Endodermal cell (in vitro differentiated cells): ENCODE data around the gene SBDS. TPM values are rescaled to one million over a fixed set of nuclear protein-coding genes. Genes with fewer than 3 reads are reported as not detected.
A peak's percentile ranks its signal among the peaks of the same experiment; 100 is the strongest.
"Not testable (repeated sequence)": the region's sequence is repeated elsewhere in the genome, so short reads cannot be mapped to it uniquely, and the experiment has no call there.

Experiments used
- DNase-seq: peaks from one replicate; pipeline ENCODE4 v3.0.0-alpha.2; 2017
- H3K27ac ChIP-seq: 2 replicates; pipeline ENCODE4 v1.5.1; 2013; ENCODE audit warnings: mild to moderate bottlenecking, low read depth, low read length, moderate library complexity
- H3K27me3 ChIP-seq: 2 replicates; pipeline ENCODE4 v1.6.1; 2013; ENCODE audit warnings: mild to moderate bottlenecking, low read length, moderate library complexity; ENCODE audit not compliant: insufficient read depth, control insufficient read depth, poor library complexity, severe bottlenecking
- H3K36me3 ChIP-seq: 2 replicates; pipeline ENCODE4 v1.7.0; 2013; ENCODE audit warnings: mild to moderate bottlenecking, low read length, moderate library complexity; ENCODE audit not compliant: control insufficient read depth, insufficient read depth
- H3K4me1 ChIP-seq: one replicate; pipeline ENCODE4 v1.7.0; 2013; ENCODE audit warnings: low read length; ENCODE audit not compliant: control insufficient read depth, insufficient read depth
- H3K4me3 ChIP-seq: 2 replicates; pipeline ENCODE4 v1.5.1; 2013; ENCODE audit warnings: mild to moderate bottlenecking, low read length, moderate library complexity
- H3K9ac ChIP-seq: 2 replicates; pipeline ENCODE4 v1.6.1; 2013; ENCODE audit warnings: mild to moderate bottlenecking, low read length, moderate library complexity; ENCODE audit not compliant: poor library complexity, severe bottlenecking; ENCODE audit errors: extremely low read depth
- H3K9me3 ChIP-seq: 2 replicates; pipeline ENCODE4 v1.6.1; 2013; ENCODE audit warnings: mild to moderate bottlenecking, low read length, moderate library complexity; ENCODE audit not compliant: control insufficient read depth
- H3K27ac Mint-ChIP-seq: 2 replicates; pipeline ENCODE4 v1.8.0; 2020; ENCODE audit warnings: mixed read lengths
- H3K27me3 Mint-ChIP-seq: 2 replicates; pipeline ENCODE4 v1.8.0; 2021; ENCODE audit warnings: mild to moderate bottlenecking, mixed read lengths; ENCODE audit not compliant: insufficient read depth
- H3K36me3 Mint-ChIP-seq: 2 replicates; pipeline ENCODE4 v1.8.0; 2020; ENCODE audit warnings: low read depth, mixed read lengths
- H3K4me1 Mint-ChIP-seq: 2 replicates; pipeline ENCODE4 v1.8.0; 2020; ENCODE audit warnings: mixed read lengths
- H3K4me3 Mint-ChIP-seq: 2 replicates; pipeline ENCODE4 v1.8.0; 2020; ENCODE audit warnings: mild to moderate bottlenecking, moderate library complexity, mixed read lengths
- H3K9me3 Mint-ChIP-seq: 2 replicates; pipeline ENCODE4 v1.8.0; 2020; ENCODE audit warnings: mild to moderate bottlenecking, mixed read lengths
- WGBS, 2 experiments: methylation state at CpG; one replicate each; pipeline versions ENCODE4 v1.1.5 to v1.1.7; 2013; ENCODE audit warnings: missing lambda C conversion rate in 2 of 2, mixed read lengths in 1 of 2; ENCODE audit not compliant: insufficient coverage in 1 of 2, insufficient read length in 1 of 2; 5-methylcytosine and 5-hydroxymethylcytosine counted together
- total RNA-seq, 2 donors: library from RNA; stranded (reverse); fragmentation: NEBNext Ultra II Directional in 1 of 2; extraction: Animal tissue kit (Norgen Biotek cat#: 25700) in 1 of 2; gene quantifications; 2 replicates in 1 of 2; 3 replicates in 1 of 2; pipeline ENCODE4 v1.2.1, GENCODE V29; 2021
- TF ChIP-seq, protein P1 (sequence below): fragments of 200-600 bp; sonication (generic); conservative IDR thresholded peaks from 2 replicates; pipeline ENCODE4 v1.5.0; 2021; ENCODE audit warnings: antibody characterized with exemption, mild to moderate bottlenecking

The SBDS gene
- total RNA-seq, 2 donors from 2014 or later: 22.6 to 28.5 TPM

DNA sequence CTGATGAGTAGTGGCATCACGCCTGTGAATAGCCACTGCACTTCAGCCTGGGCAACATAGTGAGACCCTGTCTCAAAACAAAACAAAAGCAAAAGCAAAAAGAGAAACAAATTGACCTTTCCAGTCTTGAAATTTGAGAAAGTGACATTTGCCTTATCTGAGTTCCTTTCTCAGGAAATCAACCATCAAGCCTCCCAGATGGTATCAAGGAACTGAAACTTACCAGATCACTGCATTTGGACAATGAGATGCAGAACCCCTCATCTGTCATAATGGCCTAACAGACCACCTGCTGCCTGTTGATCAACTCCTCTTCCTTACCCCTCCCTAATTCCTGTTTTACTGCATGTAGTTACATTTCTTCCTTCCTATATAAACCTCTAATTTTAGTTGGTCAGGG is 15.1 kb downstream of the SBDS start:
- H3K4me1 Mint-ChIP-seq, H3K4me1 ChIP-seq, H3K9ac ChIP-seq, H3K4me3 ChIP-seq, H3K27ac Mint-ChIP-seq, H3K4me3 Mint-ChIP-seq, H3K27me3 Mint-ChIP-seq, H3K9me3 ChIP-seq, H3K36me3 Mint-ChIP-seq, DNase-seq, H3K36me3 ChIP-seq, H3K27me3 ChIP-seq, H3K27ac ChIP-seq: not testable (repeated sequence)
- 80 to 100% methylated on average over 1 of the region's 1 CpG for WGBS, 2 experiments
- H3K9me3 Mint-ChIP-seq: peaks cover 24% of the 10 kb centered on the region

DNA sequence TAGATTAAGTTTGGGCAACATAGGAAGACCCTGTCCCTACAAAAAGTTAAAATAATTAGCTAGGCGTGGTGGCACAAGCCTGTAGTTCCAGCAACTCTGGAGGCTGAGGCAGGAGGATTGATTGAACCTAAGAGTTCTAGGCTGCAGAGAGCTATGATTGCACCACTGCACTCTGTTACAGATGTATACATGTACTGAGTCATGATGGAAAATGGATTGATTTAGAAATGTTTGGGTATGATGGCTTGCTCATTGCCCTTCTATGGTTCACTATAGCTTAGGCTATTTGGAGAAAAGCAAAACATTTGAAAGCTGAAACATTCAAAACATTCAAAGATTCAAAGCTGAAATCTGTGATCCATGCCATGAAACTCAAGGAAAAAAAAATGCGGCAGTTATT is 16.4 kb downstream of the SBDS start:
- not testable (repeated sequence) for H3K27ac Mint-ChIP-seq, H3K4me3 ChIP-seq, H3K27me3 Mint-ChIP-seq, H3K36me3 Mint-ChIP-seq, H3K4me1 Mint-ChIP-seq, H3K9me3 ChIP-seq, H3K36me3 ChIP-seq, H3K4me1 ChIP-seq, H3K27me3 ChIP-seq, H3K4me3 Mint-ChIP-seq, DNase-seq, H3K9ac ChIP-seq, H3K27ac ChIP-seq
- WGBS, 2 experiments: 90 to 96% methylated on average over 2 of the region's 2 CpGs
- peaks cover 26% of the 10 kb centered on the region for H3K9me3 Mint-ChIP-seq

DNA sequence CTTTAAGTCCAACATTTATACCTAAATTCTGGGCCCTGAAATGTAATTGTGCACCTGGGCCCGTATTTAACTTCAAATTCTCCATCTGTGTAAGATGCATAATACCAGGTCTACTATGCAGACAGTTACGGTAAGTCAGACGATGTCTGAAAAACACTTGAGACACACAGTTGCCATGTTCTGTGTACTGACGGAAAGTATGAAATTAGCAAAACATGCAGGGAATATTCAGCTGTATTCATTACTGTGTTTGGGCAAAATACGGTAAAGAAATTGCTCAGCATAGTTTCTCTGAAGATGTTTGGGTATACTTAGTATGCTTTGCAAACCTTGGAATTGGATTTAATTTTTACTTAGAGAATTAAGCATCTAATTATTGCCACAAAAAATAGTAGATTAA is 17.1 kb downstream of the SBDS start:
- not testable (repeated sequence) for H3K27me3 ChIP-seq, DNase-seq, H3K4me1 Mint-ChIP-seq, H3K27ac Mint-ChIP-seq, H3K36me3 Mint-ChIP-seq, H3K9me3 ChIP-seq, H3K36me3 ChIP-seq, H3K4me1 ChIP-seq, H3K27ac ChIP-seq, H3K27me3 Mint-ChIP-seq, H3K9ac ChIP-seq, H3K4me3 Mint-ChIP-seq, H3K4me3 ChIP-seq
- peaks cover 26% of the 10 kb centered on the region for H3K9me3 Mint-ChIP-seq
- WGBS, 2 experiments: 100% methylated on average over 2 of the region's 5 CpGs; no CpG with 5 or more reads in 1 of the 2 experiments

DNA sequence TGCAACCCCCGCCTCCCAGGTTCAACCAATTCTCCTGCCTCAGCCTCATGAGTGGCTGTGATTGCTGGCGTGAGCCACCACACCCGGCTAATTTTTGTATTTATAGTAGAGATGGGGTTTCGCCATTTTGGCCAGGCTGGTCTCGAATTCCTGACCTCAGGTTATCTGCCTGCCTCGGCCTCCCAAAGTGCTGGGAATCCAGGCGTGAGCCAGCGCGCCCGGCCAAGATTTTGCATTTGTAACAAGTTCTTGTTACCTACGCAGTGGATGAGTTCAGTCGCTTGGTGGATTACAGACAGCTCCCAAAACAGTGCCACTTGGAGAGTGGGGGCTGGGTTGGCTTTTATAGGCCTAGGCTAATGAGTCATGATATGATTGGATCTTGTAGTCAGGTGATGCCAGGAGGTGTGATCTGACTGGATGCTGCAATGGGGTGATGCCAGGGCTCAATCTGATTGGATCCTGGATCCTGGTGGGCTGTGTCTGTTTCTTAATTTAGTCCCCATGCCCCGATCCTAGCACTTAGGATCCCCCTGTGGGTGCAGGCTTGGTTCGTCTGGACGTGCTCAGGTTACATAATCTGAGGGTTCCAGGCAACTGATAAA is 20.3 kb downstream of the SBDS start:
- no peak overlapping the region for H3K9ac ChIP-seq
- no peaks in the 10 kb centered on the region for H3K9me3 ChIP-seq
- TF ChIP-seq, protein P1, sequence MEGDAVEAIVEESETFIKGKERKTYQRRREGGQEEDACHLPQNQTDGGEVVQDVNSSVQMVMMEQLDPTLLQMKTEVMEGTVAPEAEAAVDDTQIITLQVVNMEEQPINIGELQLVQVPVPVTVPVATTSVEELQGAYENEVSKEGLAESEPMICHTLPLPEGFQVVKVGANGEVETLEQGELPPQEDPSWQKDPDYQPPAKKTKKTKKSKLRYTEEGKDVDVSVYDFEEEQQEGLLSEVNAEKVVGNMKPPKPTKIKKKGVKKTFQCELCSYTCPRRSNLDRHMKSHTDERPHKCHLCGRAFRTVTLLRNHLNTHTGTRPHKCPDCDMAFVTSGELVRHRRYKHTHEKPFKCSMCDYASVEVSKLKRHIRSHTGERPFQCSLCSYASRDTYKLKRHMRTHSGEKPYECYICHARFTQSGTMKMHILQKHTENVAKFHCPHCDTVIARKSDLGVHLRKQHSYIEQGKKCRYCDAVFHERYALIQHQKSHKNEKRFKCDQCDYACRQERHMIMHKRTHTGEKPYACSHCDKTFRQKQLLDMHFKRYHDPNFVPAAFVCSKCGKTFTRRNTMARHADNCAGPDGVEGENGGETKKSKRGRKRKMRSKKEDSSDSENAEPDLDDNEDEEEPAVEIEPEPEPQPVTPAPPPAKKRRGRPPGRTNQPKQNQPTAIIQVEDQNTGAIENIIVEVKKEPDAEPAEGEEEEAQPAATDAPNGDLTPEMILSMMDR: no peak
- Mint-ChIP-seq H3K9me3 (peaks cover 13% of the 10 kb centered on the region), H3K27me3 (peaks cover 2% of the 10 kb centered on the region), H3K4me3 (no peak overlapping the region), H3K4me1 (no peaks in the 10 kb centered on the region), H3K36me3 (no peaks in the 10 kb centered on the region), H3K27ac (no peak overlapping the region)
- H3K27me3 ChIP-seq: no peaks in the 10 kb centered on the region
- no peaks in the 10 kb centered on the region for H3K36me3 ChIP-seq
- H3K4me3 ChIP-seq: no peak overlapping the region
- DNase-seq: peak; percentile 48
- H3K27ac ChIP-seq: no peak overlapping the region
- H3K4me1 ChIP-seq: peaks cover 2% of the 10 kb centered on the region
- WGBS, 2 experiments: 97 to 98% methylated on average over 8 to 15 of the region's 15 CpGs
